C4-2B (cell line): ENCODE data around the gene PSEN2.
"Not testable (repeated sequence)": the region's sequence is repeated elsewhere in the genome, so short reads cannot be mapped to it uniquely, and the experiment has no call there.

Source experiments
- H3K27ac ChIP-seq: fragments of 450-650 bp; 2 replicates; pipeline ENCODE4 v1.5.1; 2017
- ZFX ChIP-seq: fragments of 450-650 bp; IDR thresholded peaks from 2 replicates; pipeline ENCODE4 v1.6.1; 2017
- TF ChIP-seq, protein P1 (sequence below): fragments of 450-650 bp; conservative IDR thresholded peaks from 2 replicates; pipeline ENCODE4 v1.5.1; 2017; ENCODE audit warnings: mild to moderate bottlenecking

The PSEN2 gene

DNA sequence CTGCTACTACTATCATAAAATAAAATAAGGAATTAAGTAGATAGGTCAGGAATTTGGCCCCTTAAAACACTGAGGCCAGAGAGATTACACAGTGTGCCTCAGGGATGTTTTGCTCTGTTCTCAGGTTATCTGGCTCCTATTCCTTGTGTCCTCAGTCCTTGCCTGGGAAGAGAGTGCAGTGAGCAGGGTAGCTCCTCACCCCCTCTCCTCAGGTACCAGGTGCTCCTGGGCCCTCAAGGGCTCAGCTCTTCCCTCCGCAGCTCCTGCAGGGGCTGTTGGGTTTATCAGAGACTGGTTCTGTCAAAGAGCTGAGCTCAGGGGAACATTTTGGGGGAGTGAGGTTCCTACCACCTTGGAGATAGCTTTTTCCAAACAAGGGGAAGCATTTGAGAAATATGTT is 49.6 kb downstream of the PSEN2 start:
- TF ChIP-seq ZFX, result no peak
- TF ChIP-seq, protein P1, sequence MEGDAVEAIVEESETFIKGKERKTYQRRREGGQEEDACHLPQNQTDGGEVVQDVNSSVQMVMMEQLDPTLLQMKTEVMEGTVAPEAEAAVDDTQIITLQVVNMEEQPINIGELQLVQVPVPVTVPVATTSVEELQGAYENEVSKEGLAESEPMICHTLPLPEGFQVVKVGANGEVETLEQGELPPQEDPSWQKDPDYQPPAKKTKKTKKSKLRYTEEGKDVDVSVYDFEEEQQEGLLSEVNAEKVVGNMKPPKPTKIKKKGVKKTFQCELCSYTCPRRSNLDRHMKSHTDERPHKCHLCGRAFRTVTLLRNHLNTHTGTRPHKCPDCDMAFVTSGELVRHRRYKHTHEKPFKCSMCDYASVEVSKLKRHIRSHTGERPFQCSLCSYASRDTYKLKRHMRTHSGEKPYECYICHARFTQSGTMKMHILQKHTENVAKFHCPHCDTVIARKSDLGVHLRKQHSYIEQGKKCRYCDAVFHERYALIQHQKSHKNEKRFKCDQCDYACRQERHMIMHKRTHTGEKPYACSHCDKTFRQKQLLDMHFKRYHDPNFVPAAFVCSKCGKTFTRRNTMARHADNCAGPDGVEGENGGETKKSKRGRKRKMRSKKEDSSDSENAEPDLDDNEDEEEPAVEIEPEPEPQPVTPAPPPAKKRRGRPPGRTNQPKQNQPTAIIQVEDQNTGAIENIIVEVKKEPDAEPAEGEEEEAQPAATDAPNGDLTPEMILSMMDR, result no peak
- no peak overlapping the region for H3K27ac ChIP-seq

DNA sequence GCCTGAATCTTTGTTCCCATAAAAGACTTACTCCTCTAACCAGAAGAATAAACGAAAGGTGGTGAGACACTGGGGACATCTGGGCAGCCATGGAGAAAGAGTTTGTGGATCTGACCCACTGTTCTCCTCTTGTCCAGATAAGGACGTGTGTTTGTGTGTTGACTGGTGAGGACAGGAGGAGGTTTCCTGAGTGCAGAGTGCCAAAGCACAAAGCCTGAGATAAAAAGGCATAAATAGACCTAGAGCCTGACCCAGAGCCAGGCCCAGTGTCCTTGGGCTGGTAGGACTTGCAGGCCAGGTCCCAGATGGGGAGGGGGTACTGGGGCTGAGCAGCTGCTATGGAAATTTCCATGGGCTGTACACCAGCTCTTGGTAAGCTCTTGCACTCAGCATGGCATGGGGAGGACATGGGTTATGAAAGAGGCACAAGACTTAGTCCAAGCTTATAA is 50.1 kb downstream of the PSEN2 start:
- H3K27ac ChIP-seq, result no peak overlapping the region
- no peak for TF ChIP-seq ZFX
- TF ChIP-seq, protein P1, result no peak

DNA sequence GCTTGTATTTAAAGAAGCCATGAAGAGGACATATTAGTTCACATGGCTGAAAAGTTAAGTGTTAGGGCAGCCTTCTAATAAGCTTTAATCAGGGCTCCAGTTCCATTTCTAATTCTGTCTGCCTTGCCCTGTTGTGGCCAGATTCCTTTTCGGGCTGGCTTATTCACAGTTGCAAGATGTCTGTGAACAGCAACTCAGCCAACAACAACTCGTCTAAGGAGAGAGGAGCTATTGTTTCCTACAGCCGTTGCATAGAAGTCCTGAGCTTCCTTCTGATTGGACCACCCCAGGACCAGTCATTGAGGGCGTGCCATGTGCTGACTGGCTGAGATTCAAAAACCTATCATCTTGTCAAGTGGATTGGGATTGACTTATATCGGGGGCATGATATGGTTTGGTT is 51.1 kb downstream of the PSEN2 start:
- TF ChIP-seq, protein P1, result no peak
- no peak for TF ChIP-seq ZFX
- H3K27ac ChIP-seq, result no peak overlapping the region

DNA sequence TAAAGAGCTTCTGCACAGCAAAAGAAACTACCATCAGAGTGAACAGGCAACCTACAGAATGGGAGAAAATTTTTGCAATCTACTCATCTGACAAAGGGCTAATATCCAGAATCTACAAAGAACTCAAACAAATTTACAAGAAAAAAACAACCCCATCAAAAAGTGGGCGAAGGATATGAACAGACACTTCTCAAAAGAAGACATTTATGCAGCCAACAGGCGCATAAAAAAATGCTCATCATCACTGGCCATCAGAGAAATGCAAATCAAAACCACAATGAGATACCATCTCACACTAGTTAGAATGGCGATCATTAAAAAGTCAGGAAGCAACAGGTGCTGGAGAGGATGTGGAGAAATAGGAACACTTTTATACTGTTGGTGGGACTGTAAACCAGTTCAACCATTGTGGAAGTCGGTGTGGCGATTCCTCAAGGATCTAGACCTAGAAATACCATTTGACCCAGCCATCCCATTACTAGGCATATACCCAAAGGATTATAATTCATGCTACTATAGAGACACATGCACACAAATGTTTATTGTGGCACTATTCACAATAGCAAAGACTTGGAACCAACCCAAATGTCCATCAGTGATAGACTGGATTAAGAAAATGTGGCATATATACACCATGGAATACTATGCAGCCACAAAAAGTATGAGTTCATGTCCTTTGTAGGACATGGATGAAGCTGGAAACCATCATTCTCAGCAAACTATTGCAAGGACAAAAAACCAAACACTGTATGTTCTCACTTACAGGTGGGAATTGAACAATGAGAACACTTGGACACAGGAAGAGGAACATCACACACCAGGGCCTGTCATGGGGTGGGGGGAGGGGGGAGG is 59.1 kb downstream of the PSEN2 start:
- not testable (repeated sequence) for H3K27ac ChIP-seq

DNA sequence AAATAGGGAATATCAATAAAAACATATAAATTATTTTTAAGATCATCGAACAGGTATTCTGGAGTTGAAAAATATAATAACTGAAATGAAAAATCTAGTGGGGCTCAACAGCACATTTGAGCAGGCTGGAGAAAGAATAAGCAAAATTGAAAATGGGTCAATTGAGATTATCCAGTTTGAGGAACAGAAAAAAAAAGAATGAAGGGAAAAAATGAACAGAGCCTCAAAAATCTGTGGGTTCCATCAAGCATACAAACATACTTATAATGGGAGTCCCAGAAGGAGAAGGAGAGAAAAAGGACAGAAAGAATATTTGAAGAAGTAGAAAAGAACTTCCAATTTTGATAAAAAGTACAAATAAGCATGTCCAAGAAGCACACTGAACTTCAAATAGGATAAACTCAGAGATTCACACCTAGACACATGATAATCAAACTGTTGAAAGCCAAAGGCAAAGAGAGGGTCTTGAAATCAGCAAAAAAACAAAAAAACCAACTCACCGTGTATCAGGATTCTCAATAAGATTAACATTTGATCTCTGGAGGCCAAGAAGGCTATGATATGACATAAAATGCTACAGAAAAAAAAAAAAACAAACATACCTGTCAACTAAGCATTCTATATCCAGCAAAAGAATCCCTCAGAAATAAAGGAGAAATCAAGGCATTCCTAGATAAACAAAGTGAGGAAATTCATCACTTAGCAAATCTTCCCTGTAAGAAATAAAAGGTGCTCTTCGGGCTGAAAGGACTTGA is 64.2 kb downstream of the PSEN2 start:
- TF ChIP-seq, protein P1, result no peak
- no peak for TF ChIP-seq ZFX
- H3K27ac ChIP-seq, result no peak overlapping the region

DNA sequence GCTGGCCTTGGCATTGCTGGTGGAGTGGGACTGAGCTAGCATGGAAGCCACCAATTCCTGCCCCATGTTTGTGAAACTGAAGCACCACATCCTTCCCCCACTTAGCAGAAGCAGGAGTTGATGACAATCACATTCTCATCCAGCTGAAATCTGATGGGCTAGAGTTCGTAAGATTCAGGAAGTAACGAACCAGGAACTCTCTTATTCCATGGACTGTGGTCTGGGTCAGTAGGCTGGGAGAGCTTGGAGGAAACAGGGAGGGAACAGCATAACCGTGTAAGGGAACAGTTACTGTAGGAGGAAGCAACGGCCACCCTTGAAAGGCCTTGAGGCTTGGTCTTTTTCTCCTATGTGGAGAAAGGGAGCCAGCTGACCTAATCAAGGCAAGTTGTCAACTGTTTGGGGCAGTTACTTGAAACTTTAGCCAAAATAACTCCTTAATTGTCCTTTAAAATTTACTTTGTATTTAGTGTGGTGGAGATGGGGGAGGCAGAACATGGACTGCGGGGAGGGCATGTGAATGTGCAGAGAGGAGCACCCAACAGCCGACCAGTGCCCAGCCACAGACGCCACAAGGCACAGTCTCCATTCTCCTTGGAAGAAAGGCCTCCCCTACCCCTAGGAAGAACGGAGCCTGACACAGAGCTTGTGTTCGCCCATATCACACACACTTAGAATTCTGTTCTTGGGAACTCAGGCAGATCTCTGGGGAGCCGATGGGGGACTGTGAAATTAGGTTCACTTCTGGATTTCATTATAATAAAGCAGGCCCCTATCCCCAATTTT is 67.7 kb downstream of the PSEN2 start:
- H3K27ac ChIP-seq, result peak overlapping the region; percentile 98
- TF ChIP-seq, protein P1, result no peak
- no peak for TF ChIP-seq ZFX

DNA sequence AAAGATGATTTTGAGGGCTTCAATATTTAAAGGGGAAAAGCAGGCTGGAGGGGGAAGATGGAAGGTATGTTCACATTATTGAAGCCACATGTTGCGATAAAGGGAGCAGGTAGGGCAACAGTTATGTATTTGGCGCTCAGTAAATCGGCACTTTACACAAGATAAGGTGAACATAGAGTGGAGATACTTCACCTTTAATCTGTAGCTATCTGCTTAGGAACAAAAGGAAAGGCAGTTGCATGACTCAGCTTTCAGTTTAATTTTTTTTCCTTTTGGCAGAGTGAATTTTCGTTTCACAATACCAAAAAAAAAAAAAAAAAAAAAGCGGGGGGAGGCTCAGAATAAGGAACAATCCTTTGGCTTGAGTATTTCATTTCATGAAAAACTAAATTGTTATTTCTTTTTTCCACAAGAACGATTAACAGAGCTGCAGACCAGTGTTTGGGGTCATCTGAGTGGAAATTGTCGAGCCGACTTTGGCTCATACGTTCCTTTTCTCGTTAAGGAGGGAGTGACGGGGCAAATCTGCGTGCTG is 68.6 kb downstream of the PSEN2 start:
- TF ChIP-seq, protein P1, result no peak
- TF ChIP-seq ZFX, result no peak
- H3K27ac ChIP-seq, result peak overlapping the region; percentile 98
